ENCODE data around the gene TRAF2. TPM values are rescaled to one million over a fixed set of nuclear protein-coding genes. Genes with fewer than 3 reads are reported as not detected.

Gene TRAF2
- total and polyA plus RNA-seq, 2 of the 8 experiments (the other 6 are each of a cell fraction or from before 2014, with no cell fraction given): 26.9 to 50.2 TPM

- Histone ChIP-seq H4K8ac (ENCODE audit: extremely low read depth, insufficient read depth, low read length) (no peak overlapping the region), H2BK20ac (ENCODE audit: low read length) (no peak overlapping the region), H2BK12ac (ENCODE audit: low read depth, low read length) (no peak overlapping the region), H3K9ac (replicated peaks in 1 of 4; ENCODE audit: extremely low read depth in 1 of 4, low read depth in 3 of 4, low read length in 3 of 4) (no peak overlapping the region), H3K27ac (ENCODE audit: low read depth, low read length) (no peak overlapping the region; the same call in 1 of the 2 replicates), H3K23me2 (ENCODE audit: low read depth, low read length) (no peaks in the 10 kb centered on the region), H2BK5ac (ENCODE audit: low read depth, low read length) (no peak overlapping the region; the same call in 1 of the 2 replicates), H3K79me2 (ENCODE audit: control insufficient read depth in 1 of 2, insufficient read depth in 2 of 2, low read length in 2 of 2) (no peaks in the 10 kb centered on the region), H4K20me1 (replicated peaks in 1 of 2; ENCODE audit: control insufficient read depth in 1 of 2, insufficient read depth in 2 of 2, low read length in 2 of 2) (peaks cover 0 to 8% of the 10 kb centered on the region in 2 experiments), H2AK5ac (ENCODE audit: low read depth, low read length) (no peak overlapping the region), H3K4me1 (replicated peaks in 1 of 4; ENCODE audit: control insufficient read depth in 3 of 4, insufficient read depth in 4 of 4, low read length in 3 of 4) (no peaks in the 10 kb centered on the region), H2BK15ac (ENCODE audit: low read length) (no peak overlapping the region), H3K4me2 (ENCODE audit: insufficient read depth in 1 of 2, low read depth in 2 of 2, low read length in 2 of 2) (no peak overlapping the region), H3K23ac (ENCODE audit: insufficient read length) (no peak overlapping the region), H3K27me3 (replicated peaks in 1 of 4; ENCODE audit: control insufficient read depth in 3 of 4, extremely low read depth in 1 of 4, insufficient read depth in 3 of 4, low read length in 3 of 4) (no peaks in the 10 kb centered on the region), H4K91ac (replicated peaks; ENCODE audit: insufficient read length, low read length) (no peak overlapping the region), H4K5ac (ENCODE audit: insufficient read length, low read depth, low read length) (no peak overlapping the region), H3K9me3 (ENCODE audit: insufficient read depth in 2 of 2, low read depth in 1 of 2, low read length in 1 of 2) (no peaks in the 10 kb centered on the region), H2AFZ (ENCODE audit: low read length) (no peak overlapping the region), H3K36me3 (ENCODE audit: control insufficient read depth in 2 of 4, insufficient read depth in 4 of 4, low read length in 3 of 4) (peaks cover 18 to 39% (median 36%) of the 10 kb centered on the region in 4 experiments), H3K14ac (ENCODE audit: insufficient read length) (no peak overlapping the region), H3K4me3 (ENCODE audit: extremely low read depth in 1 of 4, insufficient read depth in 2 of 4, low read depth in 3 of 4, low read length in 4 of 4) (no peak overlapping the region), H3K4ac (replicated peaks; ENCODE audit: insufficient read length, low read depth, low read length) (no peak overlapping the region), H3K18ac (ENCODE audit: extremely low read depth, low read length) (no peak overlapping the region), H3K79me1 (ENCODE audit: low read depth, low read length) (peaks cover 5% of the 10 kb centered on the region; the same call in 1 of the 2 replicates), H2BK120ac (replicated peaks; ENCODE audit: low read depth, low read length) (no peak overlapping the region), H3K56ac (replicated peaks; ENCODE audit: insufficient read length, low read depth, low read length) (no peak overlapping the region)
- ChIA-PET POLR2A (ENCODE audit: partially characterized antibody) (interaction anchor here (0.9 kb wide), 1 partner anchor 100 kb away, joined by 3 read pairs; no protein-coding TSS in a partner anchor), CTCF (ENCODE audit: partially characterized antibody) (interaction anchor here (0.8 kb wide), 1 partner anchor 10 kb away, joined by 4 read pairs; no protein-coding TSS in a partner anchor)
- FAIRE-seq (no peak), DNase-seq (ENCODE audit: low read depth in 1 of 2, low spot score in 2 of 2) (no peak)
- TF ChIP-seq TBP (IDR thresholded peaks at IDR 0.05; ENCODE audit: low read depth, low read length) (no peak), ZNF274 (IDR thresholded peaks at IDR 0.05; ENCODE audit: borderline replicate concordance, extremely low read depth, low read length) (no peak), POLR2A (IDR thresholded peaks at IDR 0.05; ENCODE audit: control extremely low read depth in 1 of 2, low read depth in 2 of 2, low read length in 2 of 2) (no peak), CREB1 (IDR thresholded peaks at IDR 0.05) (no peak), SIN3A (conservative IDR thresholded peaks at IDR 0.05 in 1 of 2, IDR thresholded peaks at IDR 0.05 in 1 of 2; ENCODE audit: low read depth in 1 of 2, low read length in 2 of 2) (no peak), RBBP5 (IDR thresholded peaks at IDR 0.05; ENCODE audit: borderline replicate concordance, low read depth, low read length) (no peak), SP2 (IDR thresholded peaks at IDR 0.05; ENCODE audit: low read length) (no peak)
- WGBS, 2 experiments (ENCODE audit: extremely low coverage in 1 of 2, insufficient coverage in 1 of 2, insufficient read length in 1 of 2, insufficient replicate concordance in 2 of 2, low coverage in 1 of 2, low lambda C conversion rate in 2 of 2, missing lambda C conversion rate in 1 of 2): 92% methylated on average over 6 of the region's 19 CpGs; no CpG with 5 or more reads in 1 of the 2 experiments
Observed at GRCh38 chr9:136922540-136922939, 36.2 kb downstream of the TRAF2 start.

Data from H1 (cell line).